HepG2 (cell line): ENCODE data around the gene FNDC3B. TPM values are rescaled to one million over a fixed set of nuclear protein-coding genes. Genes with fewer than 3 reads are reported as not detected.

Source experiments
- AKAP8 ChIP-seq: sonication (generic); formaldehyde crosslinking; IDR thresholded peaks from 2 replicates; pipeline ENCODE4 v1.5.1; 2020; ENCODE audit warnings: mild to moderate bottlenecking, missing genetic modification reagents
- CCAR2 ChIP-seq: fragments of 200-400 bp; formaldehyde crosslinking; optimal IDR thresholded peaks from 2 replicates; pipeline ENCODE3; 2018; ENCODE audit warnings: low read depth, mild to moderate bottlenecking, low read length, moderate library complexity
- CEBPB ChIP-seq: IDR thresholded peaks from 2 replicates; pipeline ENCODE4 v1.6.1; 2011; ENCODE audit warnings: low read depth, low read length, improper control_type of control experiment, borderline replicate concordance
- DDIT3 ChIP-seq: sonication (generic); formaldehyde crosslinking; IDR thresholded peaks from 2 replicates; pipeline ENCODE4 v1.4.0; 2020; ENCODE audit warnings: mild to moderate bottlenecking, missing genetic modification reagents
- DMTF1 ChIP-seq: sonication (generic); formaldehyde crosslinking; IDR thresholded peaks from 2 replicates; pipeline ENCODE4 v1.4.0; 2020; ENCODE audit warnings: mild to moderate bottlenecking, missing genetic modification reagents
- ELK4 ChIP-seq: sonication (generic); formaldehyde crosslinking; IDR thresholded peaks from 2 replicates; pipeline ENCODE4 v1.9.0; 2021; ENCODE audit warnings: missing genetic modification reagents, borderline replicate concordance
- GLI4 ChIP-seq: sonication (generic); formaldehyde crosslinking; IDR thresholded peaks from 2 replicates; pipeline ENCODE4 v1.5.1; 2020; ENCODE audit warnings: missing genetic modification reagents, mild to moderate bottlenecking, moderate library complexity, borderline replicate concordance
- JUND ChIP-seq: sonication (generic); formaldehyde crosslinking; IDR thresholded peaks from 2 replicates; pipeline ENCODE4 v1.8.0; 2022; ENCODE audit warnings: mild to moderate bottlenecking, missing genetic modification reagents
- MXD1 ChIP-seq: sonication (generic); formaldehyde crosslinking; IDR thresholded peaks from 2 replicates; pipeline ENCODE4 v1.4.0; 2020; ENCODE audit warnings: mild to moderate bottlenecking, missing genetic modification reagents
- PRMT3 ChIP-seq: sonication (generic); formaldehyde crosslinking; IDR thresholded peaks from 2 replicates; pipeline ENCODE4 v1.8.1; 2022; ENCODE audit warnings: low read depth, mild to moderate bottlenecking, moderate library complexity, missing genetic modification reagents, borderline replicate concordance
- RCOR2 ChIP-seq: IDR thresholded peaks from 2 replicates; pipeline ENCODE4 v1.6.1; 2016; ENCODE audit warnings: missing biosample characterization, missing genetic modification reagents
- SMAD9 ChIP-seq: sonication (generic); formaldehyde crosslinking; IDR thresholded peaks from 2 replicates; pipeline ENCODE4 v1.5.1; 2020; ENCODE audit warnings: mild to moderate bottlenecking, missing genetic modification reagents
- SRY ChIP-seq: sonication (generic); formaldehyde crosslinking; IDR thresholded peaks from 2 replicates; pipeline ENCODE4 v1.8.0; 2022; ENCODE audit warnings: mild to moderate bottlenecking, missing genetic modification reagents
- ZBTB33 ChIP-seq: sonication (generic); formaldehyde crosslinking; IDR thresholded peaks from 2 replicates; pipeline ENCODE4 v1.4.0; 2020; ENCODE audit warnings: missing genetic modification reagents
- ZBTB7B ChIP-seq: sonication (generic); formaldehyde crosslinking; IDR thresholded peaks from 2 replicates; pipeline ENCODE4 v1.4.0; 2020; ENCODE audit warnings: missing genetic modification reagents
- ZMYM2 ChIP-seq: sonication (generic); formaldehyde crosslinking; IDR thresholded peaks from 2 replicates; pipeline ENCODE4 v1.8.0; 2022; ENCODE audit warnings: mild to moderate bottlenecking, missing genetic modification reagents
- ZNF20 ChIP-seq: sonication (generic); formaldehyde crosslinking; IDR thresholded peaks from 2 replicates; pipeline ENCODE4 v1.4.0; 2020; ENCODE audit warnings: mild to moderate bottlenecking, moderate library complexity, missing genetic modification reagents
- ZNF24 ChIP-seq: fragments of 450-650 bp; IDR thresholded peaks from 2 replicates; pipeline ENCODE4 v1.6.1; 2017; ENCODE audit warnings: antibody characterized with exemption, mild to moderate bottlenecking
- ZNF530 ChIP-seq: sonication (generic); formaldehyde crosslinking; IDR thresholded peaks from 2 replicates; pipeline ENCODE4 v1.5.0; 2020; ENCODE audit warnings: low read depth, mild to moderate bottlenecking, missing genetic modification reagents
- ZNF772 ChIP-seq: sonication (generic); formaldehyde crosslinking; IDR thresholded peaks from 2 replicates; pipeline ENCODE4 v1.5.0; 2020; ENCODE audit warnings: mild to moderate bottlenecking, missing genetic modification reagents
- ZNF788 ChIP-seq: sonication (generic); formaldehyde crosslinking; IDR thresholded peaks from 2 replicates; pipeline ENCODE4 v1.5.0; 2020; ENCODE audit warnings: mild to moderate bottlenecking, missing genetic modification reagents, borderline replicate concordance
- ZNF83 ChIP-seq: sonication (generic); formaldehyde crosslinking; IDR thresholded peaks from 2 replicates; pipeline ENCODE4 v1.4.0; 2020; ENCODE audit warnings: missing genetic modification reagents, mild to moderate bottlenecking, borderline replicate concordance
- polyA plus RNA-seq, 8 experiments: library from polyadenylated mRNA; depleted of rRNA in 3 of 8; stranded (reverse) in 7 of 8; unstranded in 1 of 8; fragments of >200 nt; fragmentation: Illumina TruSeq in 4 of 8; extraction: Trizol in 4 of 8; gene quantifications; 2 replicates each; pipeline versions ENCODE4 v1.2.1 to v1.2.3, GENCODE V29; 2011 to 2016; ENCODE audit warnings: low read depth in 4 of 8, missing spikeins in 1 of 8, mixed read lengths in 1 of 8; ENCODE audit not compliant: insufficient read depth in 1 of 8
- total RNA-seq, 5 experiments: library from RNA; depleted of rRNA; stranded (reverse); fragments of >200 nt; fragmentation: Illumina TruSeq; extraction: Trizol; gene quantifications; 2 replicates each; pipeline ENCODE4 v1.2.3, GENCODE V29; 2016; ENCODE audit warnings: low read depth in 1 of 5

FNDC3B gene
- total and polyA plus RNA-seq, 2 of the 13 experiments (the other 11 are each of a cell fraction or from before 2014, with no cell fraction given) = 74.8 to 103 TPM

- no peak for TF ChIP-seq DMTF1 (CRISPR knock-in tag)
- no peak for TF ChIP-seq CEBPB
- TF ChIP-seq GLI4 = no peak
- TF ChIP-seq ZNF772 (CRISPR knock-in tag) = no peak
- peak; percentile 29; the same call in 1 of the 2 replicates for TF ChIP-seq ZMYM2
- TF ChIP-seq AKAP8 (CRISPR knock-in tag) = peak; percentile 50; the same call in 1 of the 2 replicates
- TF ChIP-seq ZBTB7B (CRISPR knock-in tag) = peak; percentile 74; the same call in 1 of the 2 replicates
- TF ChIP-seq ZNF20 (CRISPR knock-in tag) = no peak
- TF ChIP-seq ELK4 (CRISPR knock-in tag) = no peak
- TF ChIP-seq SMAD9 (CRISPR knock-in tag) = no peak
- TF ChIP-seq ZNF530 (CRISPR knock-in tag) = no peak
- no peak for TF ChIP-seq ZNF83
- no peak for TF ChIP-seq ZNF24
- no peak for TF ChIP-seq JUND
- no peak for TF ChIP-seq MXD1 (CRISPR knock-in tag)
- TF ChIP-seq ZBTB33 = no peak
- no peak; the same call in 1 of the 2 replicates for TF ChIP-seq ZNF788 (CRISPR knock-in tag)
- TF ChIP-seq DDIT3 (CRISPR knock-in tag) = no peak
- 0 out of 2 replicates have a peak, but pooled peaks have one; percentile 35 for TF ChIP-seq PRMT3 (CRISPR knock-in tag)
- 0 out of 2 replicates have a peak, but pooled peaks have one; percentile 43 for TF ChIP-seq SRY (CRISPR knock-in tag)
- TF ChIP-seq CCAR2 = no peak
- peak; percentile 50; the same call in 1 of the 2 replicates for TF ChIP-seq RCOR2 (CRISPR knock-in tag)
Observed at GRCh38 chr3:172098698-172099494, 59.5 kb downstream of the FNDC3B start (continued).
